K562 (cell line): ENCODE results near the gene ZCWPW1. TPM values are rescaled to one million over a fixed set of nuclear protein-coding genes. Genes with fewer than 3 reads are reported as not detected.
A peak's percentile ranks its signal among the peaks of the same experiment; 100 is the strongest.

Experiments used
- ATAC-seq: fragments of 200-7000 bp; cut with Tn5 transposase; 3 replicates; pipeline ENCODE4 v1.9.1; 2020; ENCODE audit warnings: moderate library complexity
- BruUV-seq: library from RNA; stranded (reverse); fragments of 400-500 nt; replicated peaks from 2 replicates; lab custom pipeline; 2021; lab: Mats Ljungman, UMichigan
- CTCF ChIA-PET: fragments of 300-600 bp; formaldehyde crosslinking; extraction: SDS; loops from one replicate; lab custom pipeline; 2021; ENCODE audit warnings: low intra/inter-chr PET ratio; lab: Yijun Ruan, JAX
- POLR2A ChIA-PET: fragments of 300-600, 350-650 bp; sonication (Branson Sonifier 250); formaldehyde crosslinking; extraction: SDS; loops from one replicate; lab custom pipeline; 2021; ENCODE audit warnings: antibody characterized with exemption, inconsistent platforms; lab: Yijun Ruan, JAX
- DNase-seq, 4 experiments: peaks; one replicate each; pipeline versions ENCODE4 v3.0.0 to v3.0.0-alpha.2; 2011 to 2018; ENCODE audit warnings: low spot score in 3 of 4, mixed read lengths in 3 of 4; ENCODE audit errors: extremely low read depth in 1 of 4
- FAIRE-seq: peaks from 2 replicates; lab custom pipeline; 2011; peaks lifted over from hg19 to GRCh38; lab: Jason Lieb, UNC
- H2AFZ ChIP-seq: 2 replicates; pipeline ENCODE4 v1.6.0; 2011; ENCODE audit warnings: low read depth, low read length, control low read depth, inconsistent platforms
- H3K27ac ChIP-seq: fragments of 200-600 bp; 3 replicates; pipeline ENCODE4 v1.8.0; 2011; ENCODE audit warnings: low read depth, mild to moderate bottlenecking, control low read depth, inconsistent platforms, low read length, moderate library complexity, mixed read lengths; ENCODE audit errors: extremely low read depth
- H3K27me3 ChIP-seq, 2 experiments: fragments of 300-600 bp in 1 of 2; 2 replicates in 1 of 2; 3 replicates in 1 of 2; pipeline versions ENCODE4 v1.6.0 to v1.8.0; 2011; ENCODE audit warnings: inconsistent platforms in 2 of 2, low read length in 2 of 2, mild to moderate bottlenecking in 1 of 2, mixed read lengths in 1 of 2, moderate library complexity in 1 of 2; ENCODE audit not compliant: control insufficient read depth in 2 of 2, insufficient read depth in 2 of 2
- H3K36me3 ChIP-seq: fragments of 300-600 bp; 3 replicates; pipeline ENCODE4 v1.8.0; 2011; ENCODE audit warnings: mild to moderate bottlenecking, low read length, inconsistent platforms; ENCODE audit not compliant: control insufficient read depth, insufficient read depth
- H3K4me1 ChIP-seq, 2 experiments: fragments of 200-600 bp in 1 of 2; replicated peaks in 1 of 2; 2 replicates in 1 of 2; 3 replicates in 1 of 2; pipeline versions ENCODE4 v1.5.1 to v1.8.0; 2011; ENCODE audit warnings: inconsistent platforms in 2 of 2, low read length in 2 of 2, mild to moderate bottlenecking in 1 of 2, mixed read lengths in 1 of 2, moderate library complexity in 1 of 2; ENCODE audit not compliant: control insufficient read depth in 2 of 2, insufficient read depth in 2 of 2
- H3K4me2 ChIP-seq: 2 replicates; pipeline ENCODE4 v1.6.1; 2011; ENCODE audit warnings: low read length, control low read depth, inconsistent platforms, mixed read lengths; ENCODE audit not compliant: insufficient read depth
- H3K4me3 ChIP-seq: fragments of 200-600 bp; sonication (generic), shearing (Covaris generic); 2 replicates; pipeline ENCODE4 v1.5.1; 2016; ENCODE audit warnings: control low read depth, inconsistent platforms
- H3K79me2 ChIP-seq: fragments of 200-600 bp; 3 replicates; pipeline ENCODE4 v1.8.0; 2011; ENCODE audit warnings: low read length, inconsistent platforms; ENCODE audit not compliant: control insufficient read depth, insufficient read depth
- H3K9ac ChIP-seq, 2 experiments: 2 replicates each; pipeline versions ENCODE4 v1.6.0 to v1.6.1; 2011; ENCODE audit warnings: low read depth in 2 of 2, low read length in 2 of 2, control low read depth in 1 of 2, inconsistent platforms in 1 of 2, mild to moderate bottlenecking in 1 of 2, mixed read lengths in 1 of 2; ENCODE audit not compliant: insufficient read depth in 1 of 2
- H3K9me1 ChIP-seq: one replicate; pipeline ENCODE4 v1.6.0; 2011; ENCODE audit warnings: inconsistent platforms, mild to moderate bottlenecking, low read length, moderate library complexity; ENCODE audit not compliant: control insufficient read depth, insufficient read depth
- H3K9me3 ChIP-seq: replicated peaks from 2 replicates; pipeline ENCODE4 v1.5.1; 2011; ENCODE audit warnings: low read depth, low read length, inconsistent platforms; ENCODE audit not compliant: control insufficient read depth, insufficient read depth
- H4K20me1 ChIP-seq: replicated peaks from 2 replicates; pipeline ENCODE4 v1.6.1; 2011; ENCODE audit warnings: low read length, inconsistent platforms, mixed read lengths; ENCODE audit not compliant: control insufficient read depth, insufficient read depth
- ATF3 ChIP-seq, 2 experiments: fragments of 450-650 bp in 1 of 2; sonication (generic) in 1 of 2; formaldehyde crosslinking in 1 of 2; IDR thresholded peaks in 1 of 2; conservative IDR thresholded peaks in 1 of 2; 2 replicates each; pipeline versions ENCODE4 v1.6.1 to v1.8.1; 2016 to 2023; ENCODE audit warnings: mild to moderate bottlenecking in 2 of 2, moderate library complexity in 2 of 2, inconsistent platforms in 1 of 2, missing genetic modification reagents in 1 of 2
- ATF7 ChIP-seq: fragments of 450-650 bp; IDR thresholded peaks from 2 replicates; pipeline ENCODE4 v1.7.1; 2014; ENCODE audit warnings: mild to moderate bottlenecking, moderate library complexity
- C11orf30 ChIP-seq: fragments of 450-650 bp; IDR thresholded peaks from 2 replicates; pipeline ENCODE4 v1.6.1; 2016; ENCODE audit warnings: low read depth, mild to moderate bottlenecking
- FOXA1 ChIP-seq: fragments of 450-650 bp; IDR thresholded peaks from 2 replicates; pipeline ENCODE4 v1.6.1; 2016; ENCODE audit warnings: mild to moderate bottlenecking, borderline replicate concordance
- FUS ChIP-seq: fragments of 200-400 bp; formaldehyde crosslinking; optimal IDR thresholded peaks from 2 replicates; pipeline ENCODE3; 2017; ENCODE audit warnings: low read depth, low read length
- KAT2B ChIP-seq: IDR thresholded peaks from one replicate; pipeline ENCODE4 v1.6.1; 2012; ENCODE audit warnings: low read depth, mild to moderate bottlenecking, control low read depth, inconsistent platforms, low read length, moderate library complexity
- POLR2AphosphoS5 ChIP-seq: IDR thresholded peaks from 2 replicates; pipeline ENCODE4 v1.6.1; 2011; ENCODE audit warnings: mild to moderate bottlenecking, low read depth, low read length, moderate library complexity; ENCODE audit not compliant: control insufficient read depth, insufficient read depth
- ZNF212 ChIP-seq: fragments of 450-650 bp; formaldehyde crosslinking; IDR thresholded peaks from 2 replicates; pipeline ENCODE4 v1.4.0; 2020; ENCODE audit warnings: mild to moderate bottlenecking
- ZNF316 ChIP-seq: fragments of 450-650 bp; IDR thresholded peaks from 2 replicates; pipeline ENCODE4 v1.6.1; 2016
- ZNF511 ChIP-seq: sonication (generic); formaldehyde crosslinking; IDR thresholded peaks from 2 replicates; pipeline ENCODE4 v1.8.0; 2022; ENCODE audit warnings: mild to moderate bottlenecking, missing genetic modification reagents
- ZNF584 ChIP-seq: fragments of 200-800 bp; sonication (Bioruptor generic); IDR thresholded peaks from 2 replicates; pipeline ENCODE4 v1.6.1; 2016; ENCODE audit warnings: low read depth, mild to moderate bottlenecking, missing genetic modification characterization, missing compliant biosample characterization
- WGBS: fragments of 100-300 bp; shearing (Covaris generic); methylation state at CpG from one replicate; pipeline ENCODE4 v1.1.6; 2016; ENCODE audit warnings: low coverage, mixed read lengths; ENCODE audit not compliant: insufficient coverage; ENCODE audit errors: missing lambda C conversion rate; 5-methylcytosine and 5-hydroxymethylcytosine counted together
- in situ Hi-C: fragments of 300-500 bp; cut with MboI; formaldehyde crosslinking; loops from 4 replicates; pipeline ENCODE4 v1.15.0; 2018; ENCODE audit warnings: inconsistent platforms, mixed read lengths
- intact Hi-C: fragments of 100-400 bp; cut with micrococcal nuclease; formaldehyde crosslinking; loops from 2 replicates; pipeline ENCODE4 v1.14.2; 2022
- polyA plus RNA-seq, 8 experiments: library from polyadenylated mRNA; depleted of rRNA in 4 of 8; stranded (reverse) in 5 of 8; unstranded in 3 of 8; fragments of >200 nt; fragmentation: Nextera tagmentation in 2 of 8; fragmentation: Illumina TruSeq in 1 of 8; extraction: Ambion mirVana in 2 of 8; extraction: Trizol in 1 of 8; gene quantifications; 2 replicates each; pipeline versions ENCODE4 v1.2.1 to v1.2.3, GENCODE V29; 2011 to 2014; ENCODE audit warnings: inconsistent platforms in 1 of 8, missing spikeins in 1 of 8
- total RNA-seq, 7 experiments: library from RNA; depleted of rRNA in 6 of 7; stranded (reverse); fragments of >200 nt in 6 of 7; fragmentation: Illumina TruSeq in 2 of 7; extraction: Trizol in 2 of 7; gene quantifications; 2 replicates each; pipeline versions ENCODE4 v1.2.1 to v1.2.3, GENCODE V29; 2011 to 2021; ENCODE audit warnings: low replicate concordance in 1 of 7

ZCWPW1 gene
- total and polyA plus RNA-seq, 9 of the 15 experiments (the other 6 are each of a cell fraction or from before 2014, with no cell fraction given), result 0.18 to 1.7 (median 1.2) TPM

- no peak for DNase-seq
- Histone ChIP-seq H4K20me1 (no peaks in the 10 kb centered on the region), H3K36me3 (no peaks in the 10 kb centered on the region), H3K79me2 (no peaks in the 10 kb centered on the region), H3K4me3 (no peak overlapping the region), H3K27ac (no peak overlapping the region), H3K4me2 (no peak overlapping the region), H2AFZ (peak overlapping the region; percentile 25; the same call in 1 of the 2 replicates), H3K9ac (no peak overlapping the region), H3K27me3 (peaks cover 0 to 7% of the 10 kb centered on the region in 2 experiments; a peak in 2 of 5 replicates), H3K9me1 (no peaks in the 10 kb centered on the region), H3K9me3 (no peaks in the 10 kb centered on the region), H3K4me1 (peaks cover under 1 to 8% of the 10 kb centered on the region in 2 experiments; a peak in 3 of 5 replicates)
- FAIRE-seq, result no peak
- TF ChIP-seq POLR2AphosphoS5 (no peak), FUS (no peak), ZNF212 (no peak), ZNF584 (CRISPR knock-in tag) (no peak), ATF7 (peak; percentile 26; the same call in 1 of the 2 replicates), KAT2B (no peak), C11orf30 (peak; percentile 38; the same call in 1 of the 2 replicates), FOXA1 (no peak), ZNF511 (CRISPR knock-in tag) (no peak), ZNF316 (peak; percentile 62; the same call in 1 of the 2 replicates), ATF3 (IDR thresholded peaks at IDR 0.05) (peak; percentile 10; the same call in 1 of the 2 replicates), ATF3 (CRISPR knock-in tag; conservative IDR thresholded peaks at IDR 0.05) (no peak)
- POLR2A ChIA-PET, result interaction anchor here (0.6 to 1.3 kb wide), 3 partner anchors 9 to 98 kb away, joined by 3 to 4 read pairs (median 3); no protein-coding TSS in a partner anchor
- BruUV-seq, result no TSS peak
- ATAC-seq, result no peak
- intact Hi-C loops (no loop called here), in situ Hi-C loops (no loop called here)
- WGBS, result 35% methylated on average over 6 of the region's 6 CpGs
- CTCF ChIA-PET, result no interaction called here
These were observed 43.7 kb downstream of the ZCWPW1 start for GRCh38 chr7:100384628-100385294.
